PC-9 (cell line): Measurements from ENCODE around the gene TIA1. TPM values are rescaled to one million over a fixed set of nuclear protein-coding genes. Genes with fewer than 3 reads are reported as not detected.
"Not testable (repeated sequence)": the region's sequence is repeated elsewhere in the genome, so short reads cannot be mapped to it uniquely, and the experiment has no call there.

ENCODE experiments used
- Bru-seq: library from RNA; stranded (reverse); fragments of 400-500 nt; gene quantifications from one replicate; lab custom pipeline; 2021; lab: Mats Ljungman, UMichigan
- BruChase-seq, 2 experiments: library from RNA; stranded (reverse); fragments of 400-500 nt; gene quantifications; one replicate each; lab custom pipeline; 2021; lab: Mats Ljungman, UMichigan
- BruUV-seq: library from RNA; stranded (reverse); fragments of 400-500 nt; replicated peaks from 2 replicates; lab custom pipeline; 2021; lab: Mats Ljungman, UMichigan
- CTCF ChIA-PET: fragments of 300-600 bp; sonication (Branson Sonifier 250); formaldehyde crosslinking; loops from one replicate; lab custom pipeline; 2022; ENCODE audit warnings: antibody characterized with exemption; lab: Charles Lee
- POLR2A ChIA-PET: fragments of 300-600 bp; sonication (Branson Sonifier 250); formaldehyde crosslinking; loops from one replicate; lab custom pipeline; 2022; ENCODE audit warnings: antibody characterized with exemption; ENCODE audit not compliant: unreplicated experiment; lab: Charles Lee
- DNase-seq, 2 experiments: peaks; one replicate each; pipeline versions ENCODE4 v3.0.0 to v3.0.0-alpha.2; 2015 to 2022; ENCODE audit warnings: mixed read lengths in 1 of 2
- H2AFZ ChIP-seq: fragments of 200-600 bp; sonication (generic); 2 replicates; pipeline ENCODE4 v1.8.1; 2017; ENCODE audit warnings: antibody characterized with exemption
- H3F3A ChIP-seq: fragments of 200-600 bp; sonication (generic); 2 replicates; pipeline ENCODE4 v1.8.1; 2017; ENCODE audit warnings: antibody characterized with exemption, mild to moderate bottlenecking, low read depth; ENCODE audit not compliant: insufficient read depth
- H3K27ac ChIP-seq: fragments of 200-600 bp; sonication (generic); 2 replicates; pipeline ENCODE4 v1.6.1; 2016; ENCODE audit warnings: mixed run types
- H3K27me3 ChIP-seq: fragments of 200-600 bp; sonication (generic); 2 replicates; pipeline ENCODE4 v1.6.1; 2016; ENCODE audit warnings: low read depth, mixed run types; ENCODE audit not compliant: insufficient read depth
- H3K36me3 ChIP-seq: fragments of 200-600 bp; sonication (generic); 2 replicates; pipeline ENCODE4 v1.6.1; 2016; ENCODE audit warnings: low read depth, mixed run types
- H3K4me1 ChIP-seq: fragments of 200-600 bp; sonication (generic); replicated peaks from 2 replicates; pipeline ENCODE4 v1.6.1; 2016; ENCODE audit warnings: mixed run types; ENCODE audit not compliant: insufficient read depth
- H3K4me2 ChIP-seq: fragments of 200-600 bp; sonication (generic); 2 replicates; pipeline ENCODE4 v1.6.1; 2017; ENCODE audit warnings: mixed run types
- H3K4me3 ChIP-seq: fragments of 200-600 bp; sonication (generic); 2 replicates; pipeline ENCODE4 v1.6.1; 2016; ENCODE audit warnings: mixed run types
- H3K79me2 ChIP-seq: fragments of 200-600 bp; sonication (generic); 2 replicates; pipeline ENCODE4 v1.6.1; 2017; ENCODE audit warnings: low read depth, mixed run types
- H3K9me2 ChIP-seq: fragments of 200-600 bp; sonication (generic); 2 replicates; pipeline ENCODE4 v1.8.1; 2017; ENCODE audit warnings: mild to moderate bottlenecking; ENCODE audit not compliant: insufficient read depth
- H3K9me3 ChIP-seq: fragments of 200-600 bp; sonication (generic); 2 replicates; pipeline ENCODE4 v1.8.1; 2016; ENCODE audit warnings: low read depth; ENCODE audit not compliant: insufficient read depth
- H4K20me1 ChIP-seq: fragments of 200-600 bp; sonication (generic); 2 replicates; pipeline ENCODE4 v1.8.1; 2017; ENCODE audit not compliant: insufficient read depth
- EZH2 ChIP-seq: fragments of 200-600 bp; sonication (generic); IDR thresholded peaks from 2 replicates; pipeline ENCODE4 v1.8.0; 2017; ENCODE audit warnings: antibody characterized with exemption, low read depth
- intact Hi-C: fragments of 100-400 bp; cut with micrococcal nuclease; formaldehyde crosslinking; loops from one replicate; pipeline ENCODE4 v1.10.0; 2022; ENCODE audit not compliant: unreplicated experiment
- long read RNA-seq: library from polyadenylated mRNA; stranded (forward); transcript quantifications from one replicate; pipeline ENCODE4 v2.0.0, GENCODE V29; 2022
- total RNA-seq: library from RNA; stranded (reverse); gene quantifications from 2 replicates; pipeline ENCODE4 v1.2.3, GENCODE V29; 2021
- TF ChIP-seq, protein P1 (sequence below): fragments of 200-600 bp; sonication (generic); conservative IDR thresholded peaks from 2 replicates; pipeline ENCODE4 v1.6.1; 2017; ENCODE audit warnings: mixed run types, antibody characterized with exemption, mild to moderate bottlenecking, moderate library complexity

The TIA1 gene, protein sequence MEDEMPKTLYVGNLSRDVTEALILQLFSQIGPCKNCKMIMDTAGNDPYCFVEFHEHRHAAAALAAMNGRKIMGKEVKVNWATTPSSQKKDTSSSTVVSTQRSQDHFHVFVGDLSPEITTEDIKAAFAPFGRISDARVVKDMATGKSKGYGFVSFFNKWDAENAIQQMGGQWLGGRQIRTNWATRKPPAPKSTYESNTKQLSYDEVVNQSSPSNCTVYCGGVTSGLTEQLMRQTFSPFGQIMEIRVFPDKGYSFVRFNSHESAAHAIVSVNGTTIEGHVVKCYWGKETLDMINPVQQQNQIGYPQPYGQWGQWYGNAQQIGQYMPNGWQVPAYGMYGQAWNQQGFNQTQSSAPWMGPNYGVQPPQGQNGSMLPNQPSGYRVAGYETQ
- total RNA-seq, result 104 and 121 TPM in 2 replicates
- percentile 93 among the genes with signal in this experiment for Bru-seq, nascent RNA
- percentile 96 among the genes with signal in this experiment for BruChase-seq, experiment 1, labeled RNA remaining after a 2-hour chase
- BruChase-seq, experiment 2, labeled RNA remaining after a 6-hour chase, result percentile 87 among the genes with signal in this experiment
- long read RNA-seq, full-length matches to known transcripts, result 17 of 44 reads
- long read RNA-seq, partial matches to known transcripts, result 9 of 44 reads
- long read RNA-seq, other reads (novel, unspliced or antisense), result 18 of 44 reads

DNA sequence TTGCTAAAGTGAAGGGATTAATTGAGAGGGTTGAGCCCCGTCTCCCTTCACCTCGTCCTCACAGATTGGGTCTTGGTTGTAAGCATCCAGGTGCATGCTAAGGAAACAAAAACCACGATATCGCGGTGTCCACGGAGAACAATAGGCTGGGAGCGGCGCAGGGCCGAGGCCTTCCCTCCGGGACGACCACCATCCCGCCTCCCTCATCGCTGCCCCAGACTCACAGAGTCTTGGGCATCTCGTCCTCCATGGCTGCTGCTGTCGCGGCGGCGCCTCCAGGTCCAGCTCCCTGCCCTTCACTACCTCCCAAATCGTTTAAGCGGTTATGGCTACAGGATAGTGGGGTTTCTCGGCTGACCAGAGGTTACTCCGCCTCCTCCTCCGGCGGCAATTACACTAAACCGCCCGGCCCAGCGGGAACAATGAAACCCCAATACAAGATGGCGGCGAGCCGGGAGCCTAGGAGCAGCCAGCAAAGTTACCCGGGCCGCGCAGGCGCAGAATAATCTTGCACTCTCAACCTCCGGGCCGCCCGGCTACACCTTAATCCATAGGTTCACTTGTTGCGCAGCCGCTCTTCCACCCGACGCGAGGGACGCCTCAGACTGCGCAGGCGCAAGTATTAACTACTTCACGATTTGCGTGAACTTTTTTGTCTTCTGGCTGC, at the start of gene TIA1:
TIA1 (minus strand) TSS at position 448 of the 667 bp plus-strand sequence; CDS start at position 250, 198 bp downstream.
- ChIA-PET CTCF (no interaction called here), POLR2A (interaction anchor here (0.5 to 0.7 kb wide), 2 partner anchors 11 to 152 kb away, joined by 3 read pairs; no protein-coding TSS in a partner anchor)
- H3K9me3 ChIP-seq, result no peaks in the 10 kb centered on the region
- H3K4me3 ChIP-seq, result peak within 1 kb of the TSS; percentile 90
- peaks cover 4% of the 10 kb centered on the region; the same call in 1 of the 2 replicates for H3K36me3 ChIP-seq
- H3K27ac ChIP-seq, result peak within 1 kb of the TSS; percentile 96
- peaks cover 13% of the 10 kb centered on the region; the same call in 1 of the 2 replicates for H4K20me1 ChIP-seq
- peaks cover 37% of the 10 kb centered on the region; the same call in 1 of the 2 replicates for H3F3A ChIP-seq
- peaks cover 20% of the 10 kb centered on the region for H3K4me1 ChIP-seq
- peak; percentile 94 to 96 for DNase-seq
- H2AFZ ChIP-seq, result peak within 1 kb of the TSS; percentile 91
- H3K4me2 ChIP-seq, result peak within 1 kb of the TSS; percentile 99
- TSS peak; percentile 78 for BruUV-seq
- intact Hi-C loops, result loop anchor here (2.0 kb wide), 1 partner anchor 44 kb away; the partner anchor contains the start of gene SNRPG
- H3K79me2 ChIP-seq, result peaks cover 50% of the 10 kb centered on the region
- no peaks in the 10 kb centered on the region for H3K27me3 ChIP-seq
- H3K9me2 ChIP-seq, result no peaks in the 10 kb centered on the region
- TF ChIP-seq EZH2, result no peak
- TF ChIP-seq, protein P1, sequence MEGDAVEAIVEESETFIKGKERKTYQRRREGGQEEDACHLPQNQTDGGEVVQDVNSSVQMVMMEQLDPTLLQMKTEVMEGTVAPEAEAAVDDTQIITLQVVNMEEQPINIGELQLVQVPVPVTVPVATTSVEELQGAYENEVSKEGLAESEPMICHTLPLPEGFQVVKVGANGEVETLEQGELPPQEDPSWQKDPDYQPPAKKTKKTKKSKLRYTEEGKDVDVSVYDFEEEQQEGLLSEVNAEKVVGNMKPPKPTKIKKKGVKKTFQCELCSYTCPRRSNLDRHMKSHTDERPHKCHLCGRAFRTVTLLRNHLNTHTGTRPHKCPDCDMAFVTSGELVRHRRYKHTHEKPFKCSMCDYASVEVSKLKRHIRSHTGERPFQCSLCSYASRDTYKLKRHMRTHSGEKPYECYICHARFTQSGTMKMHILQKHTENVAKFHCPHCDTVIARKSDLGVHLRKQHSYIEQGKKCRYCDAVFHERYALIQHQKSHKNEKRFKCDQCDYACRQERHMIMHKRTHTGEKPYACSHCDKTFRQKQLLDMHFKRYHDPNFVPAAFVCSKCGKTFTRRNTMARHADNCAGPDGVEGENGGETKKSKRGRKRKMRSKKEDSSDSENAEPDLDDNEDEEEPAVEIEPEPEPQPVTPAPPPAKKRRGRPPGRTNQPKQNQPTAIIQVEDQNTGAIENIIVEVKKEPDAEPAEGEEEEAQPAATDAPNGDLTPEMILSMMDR, result no peak

- Histone ChIP-seq H3K79me2 (peaks cover 25% of the 10 kb centered on the region), H3F3A (peaks cover 29% of the 10 kb centered on the region), H3K4me1 (peaks cover 12% of the 10 kb centered on the region; the same call in 1 of the 2 replicates)
- H3K36me3 ChIP-seq, H4K20me1 ChIP-seq, H3K9me3 ChIP-seq, H3K4me2 ChIP-seq, H3K4me3 ChIP-seq, H3K9me2 ChIP-seq, H3K27me3 ChIP-seq, DNase-seq, intact Hi-C loops, BruUV-seq, H2AFZ ChIP-seq, H3K27ac ChIP-seq: not testable (repeated sequence)
- ChIA-PET CTCF (interaction anchor here (0.7 kb wide), 2 partner anchors 579 to 585 kb away, joined by 7 to 12 read pairs; no protein-coding TSS in a partner anchor), POLR2A (interaction anchor here (0.6 kb wide), 1 partner anchor 107 kb away, joined by 4 read pairs; no protein-coding TSS in a partner anchor)
These were observed 49.4 kb upstream of the TIA1 start for GRCh38 chr2:70297828-70298227.

DNA sequence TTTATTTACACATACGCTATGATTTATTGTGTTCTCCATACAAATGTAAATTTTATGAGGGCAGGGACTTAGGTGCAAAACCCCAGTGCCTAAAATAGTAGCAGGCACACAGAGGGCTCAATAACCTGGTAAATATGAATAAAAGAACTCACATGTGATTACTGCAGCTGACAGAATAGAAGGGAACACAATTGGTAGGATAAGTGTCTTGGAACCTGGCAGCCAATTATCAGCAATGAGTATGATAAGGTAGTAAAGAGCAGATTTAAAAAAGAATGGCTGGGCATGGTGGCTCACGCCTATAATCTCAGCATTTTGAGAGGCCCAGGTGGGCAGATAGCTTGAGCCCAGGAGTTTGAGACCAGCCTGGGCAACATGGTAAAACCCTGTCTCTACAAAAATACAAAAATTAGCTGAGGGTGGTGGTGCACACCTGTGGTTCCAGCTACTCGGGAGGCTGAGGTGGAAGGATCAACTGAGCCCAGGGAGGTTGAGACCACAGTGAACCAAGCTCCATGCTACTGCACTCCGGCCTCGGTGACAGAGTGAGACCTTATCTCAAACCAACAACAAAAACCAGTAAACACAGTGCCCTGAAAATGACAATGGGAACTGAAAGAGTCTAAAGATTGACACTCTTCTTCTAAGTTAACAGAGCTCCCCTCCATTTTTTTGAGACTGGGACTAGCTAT, 35.2 kb upstream of the TIA1 start:
- TF ChIP-seq EZH2, result no peak
- TF ChIP-seq, protein P1, result no peak

More for the DNA sequence above, 35.2 kb upstream of the TIA1 start:
- Histone ChIP-seq H3K4me2 (no peak overlapping the region), H3K79me2 (peaks cover 21% of the 10 kb centered on the region), H3K9me2 (no peaks in the 10 kb centered on the region), H2AFZ (no peak overlapping the region), H3K36me3 (peaks cover 68% of the 10 kb centered on the region), H3K4me3 (no peak overlapping the region), H3K9me3 (no peaks in the 10 kb centered on the region), H3K27me3 (no peaks in the 10 kb centered on the region), H3K27ac (no peak overlapping the region), H3F3A (peaks cover 38% of the 10 kb centered on the region), H3K4me1 (no peaks in the 10 kb centered on the region), H4K20me1 (peaks cover 41% of the 10 kb centered on the region)
- ChIA-PET POLR2A (interaction anchor here (0.6 kb wide), 1 partner anchor 10 kb away, joined by 3 read pairs; the partner anchor contains the start of gene SNRPG), CTCF (no interaction called here)
- intact Hi-C loops, result no loop called here
- no peak for DNase-seq
- no TSS peak for BruUV-seq
